ENCODE measurements around the gene PSMA6.
"Not testable (repeated sequence)": the region's sequence is repeated elsewhere in the genome, so short reads cannot be mapped to it uniquely, and the experiment has no call there.

PSMA6 gene

DNA sequence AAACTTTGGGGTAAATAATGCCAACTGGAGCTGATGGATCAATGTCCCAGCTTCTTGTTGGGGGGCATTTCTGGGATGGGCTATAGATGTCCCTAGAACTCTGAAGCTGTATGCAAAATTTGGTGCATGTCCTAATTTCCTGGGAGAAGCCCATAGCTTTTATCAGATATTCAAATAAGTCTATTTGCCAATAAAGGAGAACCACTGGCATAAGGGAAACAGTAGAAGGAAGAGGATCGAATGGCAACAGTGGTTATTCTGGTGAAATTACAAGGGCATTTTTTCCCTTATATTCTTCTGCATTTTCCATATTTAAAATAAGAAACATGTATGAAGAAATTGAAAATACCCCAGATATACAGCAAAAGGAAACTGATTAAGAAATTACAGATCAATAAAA is 34.2 kb downstream of the PSMA6 start:
- DNase-seq: peak in 2 of 3 donors; percentile 50 to 52

DNA sequence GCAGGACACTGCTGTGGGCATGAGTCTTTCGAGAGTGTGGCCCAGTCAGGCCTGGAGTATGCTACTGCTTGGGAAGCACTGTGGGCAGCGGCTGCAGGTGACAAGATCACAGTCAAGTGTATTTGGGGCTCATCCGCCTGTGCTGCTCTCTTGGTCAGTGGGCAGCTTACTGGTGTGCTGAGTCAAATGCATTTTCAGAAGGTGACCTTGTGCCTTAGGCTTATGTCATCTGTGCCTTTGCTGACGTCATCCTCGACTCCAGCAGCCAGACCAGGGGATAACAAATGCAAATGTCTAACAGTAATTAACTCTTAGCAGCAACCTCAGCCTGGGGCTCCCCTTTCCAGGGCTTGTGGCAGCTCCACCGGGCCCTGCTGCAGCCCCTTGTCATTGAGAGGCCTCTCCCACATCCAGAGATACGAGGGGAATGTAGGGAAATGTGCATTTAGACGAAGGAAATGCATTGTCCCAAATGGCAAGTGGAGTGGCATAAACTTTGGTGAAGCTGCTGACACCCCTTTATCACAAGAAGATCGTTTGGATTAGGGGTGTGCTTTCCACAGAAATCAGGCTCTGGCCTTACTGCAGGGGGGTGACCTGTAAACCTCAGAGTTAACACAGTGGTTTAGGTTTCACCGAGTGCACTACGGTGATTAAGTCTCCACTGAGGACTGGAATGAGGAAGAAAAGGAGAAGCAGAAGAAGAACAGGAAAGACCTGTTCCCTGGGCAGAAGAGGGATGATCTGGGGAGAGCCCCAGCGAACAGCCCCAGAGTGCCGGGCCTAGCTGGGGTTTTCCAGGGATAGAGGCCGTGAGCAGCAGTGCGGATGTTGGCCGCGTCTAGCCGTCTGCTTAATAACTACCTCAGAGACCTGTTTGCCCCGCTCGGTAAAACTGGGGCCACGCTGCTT is 39.7 kb downstream of the PSMA6 start:
- peak; percentile 91 to 94 (median 92) for DNase-seq

DNA sequence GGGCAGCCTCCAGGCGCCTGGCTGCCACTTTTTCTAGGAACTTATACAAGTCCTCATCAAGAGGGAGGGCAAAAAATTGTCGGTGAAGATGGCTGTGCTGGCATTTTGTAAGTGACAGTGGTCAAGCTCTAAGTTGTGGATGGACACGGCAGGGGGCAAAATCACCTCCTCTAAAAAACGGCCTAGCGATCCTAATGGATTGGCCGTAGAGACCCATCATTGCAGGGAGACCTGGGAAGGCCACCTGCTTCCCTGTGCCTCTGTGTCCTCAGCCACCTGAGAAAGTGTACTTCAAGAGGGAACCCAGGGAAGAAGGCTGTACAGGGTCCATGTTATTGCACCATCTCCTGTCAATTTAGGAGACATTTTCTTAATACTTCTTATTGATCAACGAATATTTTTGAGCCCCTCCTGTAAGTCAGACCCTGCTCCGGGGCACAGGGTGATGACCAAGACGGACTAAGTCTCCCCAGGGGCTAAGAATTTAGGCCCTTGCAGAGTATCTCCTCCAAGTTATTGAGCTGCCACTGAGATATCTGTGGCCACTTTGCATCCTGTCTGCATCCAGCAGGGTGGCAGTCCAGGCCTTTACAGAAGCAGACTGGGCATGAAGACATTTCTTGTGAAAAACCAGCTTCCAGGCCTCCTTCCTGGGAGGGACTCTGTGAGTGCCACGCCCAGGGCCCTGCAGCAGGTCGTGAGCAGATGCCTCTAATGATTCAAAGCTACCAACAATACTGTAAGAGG is 40.5 kb downstream of the PSMA6 start:
- peak; percentile 55 to 78 (median 76) for DNase-seq

DNA sequence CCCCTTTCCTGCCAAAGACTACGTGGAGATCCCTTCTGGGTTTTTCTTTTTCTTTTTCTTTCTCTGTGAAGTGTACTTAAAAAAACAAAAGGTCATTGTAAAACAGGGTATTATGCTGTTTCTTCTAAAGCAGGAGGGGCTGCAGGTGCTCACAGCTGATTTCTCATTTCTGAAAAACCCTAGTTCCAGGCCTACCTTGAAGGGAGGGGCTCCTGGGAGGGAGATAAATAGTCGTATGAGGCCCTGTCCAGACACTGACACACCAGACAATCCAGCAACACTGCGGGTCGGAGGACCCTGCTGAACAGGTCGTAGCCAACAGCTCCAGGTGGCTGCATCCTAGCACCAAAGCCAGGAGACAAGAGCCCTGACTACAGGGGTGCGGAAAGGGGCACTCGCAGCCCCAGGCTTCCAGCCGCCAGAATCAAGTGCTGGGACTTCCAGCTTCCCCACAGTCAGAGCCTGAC is 41.1 kb downstream of the PSMA6 start:
- DNase-seq: no peak

DNA sequence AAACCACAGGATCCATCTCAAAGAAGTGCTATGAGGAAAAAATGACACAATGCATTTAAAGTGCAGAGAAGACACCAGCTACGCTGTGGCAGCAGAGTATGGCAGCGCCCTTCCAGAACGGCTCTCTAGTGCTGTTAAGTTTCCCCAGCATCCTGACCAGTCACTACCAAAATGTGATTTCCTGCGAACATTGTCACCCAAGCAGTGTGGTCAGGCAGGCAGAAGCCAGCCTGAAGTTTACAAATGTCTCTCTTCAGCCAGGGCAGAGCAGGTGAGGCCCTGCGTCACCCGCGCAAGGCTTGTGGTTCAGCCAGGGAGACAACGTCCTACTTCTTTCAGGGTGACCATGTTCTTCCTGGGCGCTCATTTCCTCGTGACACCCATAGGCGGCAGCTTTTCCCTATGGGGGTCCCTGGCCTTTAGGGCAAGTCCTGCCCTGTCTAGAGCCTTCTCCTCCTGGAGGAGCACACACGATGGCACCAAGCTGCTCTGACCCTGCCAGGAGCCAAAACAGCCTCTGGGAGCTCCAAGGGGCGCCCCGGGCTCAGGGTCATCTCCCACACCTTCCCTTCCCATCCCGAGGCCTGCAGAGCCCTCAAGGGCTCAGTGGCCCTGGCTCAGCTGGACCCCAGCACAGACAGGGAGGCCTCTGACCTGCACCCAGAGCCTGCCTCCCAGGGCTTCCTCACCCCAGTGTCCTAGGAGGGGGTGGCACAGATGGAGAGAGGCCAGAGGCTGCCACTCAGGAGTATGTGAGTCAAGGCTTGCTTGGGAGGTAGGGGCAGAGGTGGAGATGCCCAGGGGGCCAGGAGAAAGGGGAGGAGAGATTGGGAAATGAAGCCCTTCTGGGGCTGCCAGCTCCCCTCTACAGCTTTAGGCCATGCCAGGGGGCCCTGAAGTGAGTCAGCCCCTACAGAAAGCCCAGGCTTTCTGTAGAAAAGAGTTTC is 41.9 kb downstream of the PSMA6 start:
- DNase-seq: peak in 2 of 3 donors; percentile 47 to 60

DNA sequence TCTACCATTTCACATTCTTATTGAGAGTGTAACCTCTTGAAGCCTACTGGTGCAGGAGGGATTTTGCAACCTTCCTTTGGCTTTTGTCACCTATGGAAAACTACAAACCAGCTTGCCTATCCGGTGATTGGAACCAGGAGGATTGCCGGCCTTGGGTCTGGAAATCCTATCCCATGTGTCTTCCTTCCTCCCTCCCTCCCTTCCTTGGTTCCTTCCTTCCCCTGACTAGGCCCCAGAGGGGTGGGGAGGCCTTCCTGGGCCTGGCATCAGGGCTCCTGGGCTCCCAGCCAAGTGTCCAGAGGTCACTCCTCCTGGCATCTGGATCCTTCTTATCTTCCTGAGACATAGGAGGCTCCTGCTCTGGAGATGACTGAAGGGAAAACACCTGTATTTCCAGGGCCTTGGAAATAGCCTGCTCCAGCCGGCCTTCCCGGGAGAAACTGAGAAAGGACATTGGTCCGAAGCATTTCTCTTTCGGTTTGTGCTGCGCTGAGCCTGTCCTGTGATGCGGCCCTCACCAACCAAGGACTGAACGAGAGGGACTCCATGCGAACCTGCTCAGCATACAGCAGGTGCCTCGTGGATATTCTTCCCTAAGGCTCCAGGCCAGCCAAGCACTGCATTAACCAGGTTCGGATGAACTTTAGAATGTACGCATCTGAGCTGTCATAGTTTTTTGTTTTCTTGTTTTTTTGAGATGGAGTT is 43.4 kb downstream of the PSMA6 start:
- no peak for DNase-seq

DNA sequence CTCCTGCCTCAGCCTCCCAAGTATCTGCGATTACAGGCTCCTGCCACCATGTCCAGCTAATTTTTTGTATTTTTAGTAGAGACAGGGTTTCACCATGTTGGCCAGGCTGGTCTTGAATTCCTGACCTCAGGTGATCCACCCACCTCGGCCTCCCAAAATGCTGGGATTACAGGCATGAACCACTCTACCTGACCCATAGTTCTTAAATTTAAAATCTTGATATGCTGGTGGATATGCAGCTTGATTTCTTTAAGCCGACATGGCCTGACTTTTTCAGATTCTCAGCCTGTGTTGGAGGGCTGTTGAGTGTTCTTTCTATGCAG is 44.0 kb downstream of the PSMA6 start:
- not testable (repeated sequence) for DNase-seq

DNA sequence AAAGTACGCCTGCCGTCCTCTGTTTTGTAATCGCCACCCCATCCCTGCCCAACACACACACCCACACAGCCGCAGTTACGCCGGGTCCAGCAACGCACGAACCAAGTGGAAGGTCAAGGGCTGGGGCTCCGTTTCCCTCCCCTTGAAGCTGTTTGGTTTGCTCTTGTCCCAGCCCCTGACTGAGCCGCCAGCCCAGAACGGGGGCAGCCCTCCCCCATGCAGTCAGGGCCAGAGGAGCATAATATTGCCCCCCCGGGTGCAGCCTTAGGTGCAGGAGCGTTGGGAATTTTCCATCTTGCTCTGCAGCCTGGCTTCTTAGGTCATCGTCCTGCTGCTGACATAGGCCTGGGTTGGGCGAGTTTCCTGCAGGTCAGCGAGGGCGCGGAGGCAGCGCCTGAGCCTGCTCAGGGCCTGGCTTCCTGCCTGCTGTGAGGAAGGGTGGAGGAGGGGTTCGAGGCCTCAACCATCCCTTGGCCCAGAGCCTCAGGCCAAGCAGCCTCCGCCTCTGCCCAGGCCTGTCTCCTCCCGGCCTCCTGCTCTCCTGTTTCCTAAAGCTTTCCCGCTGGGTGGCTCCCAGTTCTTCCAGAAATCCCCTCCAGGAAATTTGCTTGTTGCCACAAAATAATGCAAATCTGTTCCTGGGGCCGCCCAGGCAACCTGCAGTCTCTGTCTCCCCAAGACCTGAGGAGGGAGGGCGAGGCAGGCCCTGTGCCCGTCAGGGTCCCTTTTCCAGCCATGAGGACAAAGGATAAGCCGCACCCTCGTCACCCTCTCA is 44.5 kb downstream of the PSMA6 start:
- peak; percentile 89 to 97 (median 92) for DNase-seq

DNA sequence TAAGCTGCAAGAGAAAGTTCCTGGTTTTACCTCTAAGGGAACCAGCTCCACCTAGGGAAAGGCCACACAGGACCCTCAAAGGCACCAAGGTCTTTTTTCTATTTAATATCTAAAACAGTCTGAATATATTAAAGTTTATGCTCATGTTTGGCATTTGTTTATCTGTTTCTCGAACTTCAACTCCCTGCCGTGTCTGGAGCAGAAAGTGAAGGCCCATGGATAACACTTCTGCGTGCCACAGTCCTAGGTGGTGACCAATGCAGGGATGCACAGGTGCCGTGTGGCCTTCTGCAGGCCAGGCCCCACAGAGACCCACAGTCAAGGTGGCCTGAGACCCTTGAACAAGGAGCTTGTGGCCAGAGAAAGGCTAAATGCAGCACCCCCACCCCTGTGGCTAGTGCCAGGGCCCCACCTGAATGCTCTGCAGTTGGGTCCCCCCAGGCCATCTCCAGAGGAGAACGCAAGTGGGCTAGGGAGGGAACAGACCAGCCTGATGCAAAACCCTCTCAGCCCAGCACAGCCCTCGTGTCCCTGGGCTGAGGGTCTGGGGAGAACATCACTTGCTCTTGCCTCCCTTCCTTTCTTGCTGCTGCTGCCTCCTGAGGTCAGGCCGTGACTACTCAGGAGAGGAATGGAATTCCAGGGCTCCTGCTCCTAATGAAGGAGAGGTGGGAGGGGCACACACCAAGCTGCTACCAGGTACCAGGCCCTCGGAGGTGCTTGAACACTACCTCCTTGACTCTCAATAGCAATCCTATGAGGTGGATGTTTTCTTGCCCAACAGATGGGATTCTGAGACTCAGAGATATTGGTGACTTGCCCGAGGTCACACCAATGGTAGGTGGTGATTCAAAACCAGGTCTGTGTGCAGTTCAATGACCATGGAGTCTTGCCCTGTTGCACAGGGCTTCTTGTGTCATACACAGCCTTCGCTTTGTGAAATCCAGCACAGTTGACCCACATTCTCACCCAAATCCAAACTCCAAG is 45.4 kb downstream of the PSMA6 start:
- DNase-seq: no peak

DNA sequence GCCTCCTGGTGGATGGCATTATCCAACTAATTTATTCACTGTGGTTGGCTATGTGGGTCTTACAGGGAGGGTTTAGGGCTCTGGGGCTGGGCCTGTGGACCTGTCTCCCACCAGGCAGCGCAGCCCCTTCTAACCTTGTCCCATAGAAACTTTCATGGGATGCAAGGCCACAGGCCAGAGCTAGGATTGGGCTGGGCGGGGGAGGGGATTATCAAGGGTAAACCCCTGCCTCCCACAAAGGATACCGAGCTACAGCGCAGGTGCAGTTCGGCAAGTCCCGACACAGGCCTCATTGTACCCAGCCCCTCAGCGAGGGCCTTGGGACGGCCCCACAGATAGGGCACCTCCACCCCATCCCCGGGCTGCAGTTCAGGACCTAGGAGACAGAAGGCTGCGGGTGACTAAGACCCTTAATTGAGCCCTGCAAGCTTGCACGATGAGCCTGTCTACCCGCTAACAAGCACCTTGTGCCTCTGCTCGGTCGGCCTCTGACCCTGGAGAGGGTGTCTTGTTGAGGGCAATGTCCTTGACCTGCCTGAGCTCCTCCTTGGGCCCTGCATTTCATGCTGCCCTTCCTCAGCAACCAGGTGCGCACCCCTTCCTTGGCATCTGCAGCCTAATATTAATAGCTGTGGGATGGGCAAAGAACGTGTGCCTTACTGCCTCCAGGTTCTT is 46.7 kb downstream of the PSMA6 start:
- no peak for DNase-seq

DNA sequence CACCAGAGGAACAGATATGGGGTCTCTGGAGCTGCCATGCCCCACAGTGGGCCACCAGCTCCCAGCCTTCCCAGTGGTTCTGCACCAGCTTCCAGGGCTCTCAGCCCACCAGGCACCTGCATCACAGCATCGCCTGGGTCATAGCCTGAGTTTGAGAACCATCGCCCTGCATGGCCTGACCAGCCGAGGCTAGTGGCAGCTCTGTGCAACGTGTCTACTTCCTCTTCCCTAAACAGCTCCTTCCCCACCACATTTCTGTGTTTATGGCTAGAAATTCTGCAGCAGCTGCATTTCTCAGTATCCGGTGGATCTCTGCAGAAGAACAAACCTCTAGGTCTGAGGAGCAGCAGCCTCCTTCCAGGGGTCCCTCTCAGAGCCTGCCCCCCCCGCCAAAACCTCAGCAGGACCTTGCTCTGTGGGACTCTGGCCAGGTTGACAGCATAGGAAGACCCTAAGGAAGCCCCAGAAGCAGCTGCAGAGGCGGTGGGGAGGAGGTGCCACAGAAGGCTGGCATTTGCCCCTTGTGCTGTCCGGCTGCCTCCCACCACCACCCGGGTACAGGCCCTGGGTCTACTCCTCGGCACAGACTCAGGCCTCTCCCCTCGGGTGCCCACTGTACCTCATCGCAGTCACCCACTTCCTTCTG is 47.7 kb downstream of the PSMA6 start:
- peak; percentile 81 to 85 (median 84) for DNase-seq

DNA sequence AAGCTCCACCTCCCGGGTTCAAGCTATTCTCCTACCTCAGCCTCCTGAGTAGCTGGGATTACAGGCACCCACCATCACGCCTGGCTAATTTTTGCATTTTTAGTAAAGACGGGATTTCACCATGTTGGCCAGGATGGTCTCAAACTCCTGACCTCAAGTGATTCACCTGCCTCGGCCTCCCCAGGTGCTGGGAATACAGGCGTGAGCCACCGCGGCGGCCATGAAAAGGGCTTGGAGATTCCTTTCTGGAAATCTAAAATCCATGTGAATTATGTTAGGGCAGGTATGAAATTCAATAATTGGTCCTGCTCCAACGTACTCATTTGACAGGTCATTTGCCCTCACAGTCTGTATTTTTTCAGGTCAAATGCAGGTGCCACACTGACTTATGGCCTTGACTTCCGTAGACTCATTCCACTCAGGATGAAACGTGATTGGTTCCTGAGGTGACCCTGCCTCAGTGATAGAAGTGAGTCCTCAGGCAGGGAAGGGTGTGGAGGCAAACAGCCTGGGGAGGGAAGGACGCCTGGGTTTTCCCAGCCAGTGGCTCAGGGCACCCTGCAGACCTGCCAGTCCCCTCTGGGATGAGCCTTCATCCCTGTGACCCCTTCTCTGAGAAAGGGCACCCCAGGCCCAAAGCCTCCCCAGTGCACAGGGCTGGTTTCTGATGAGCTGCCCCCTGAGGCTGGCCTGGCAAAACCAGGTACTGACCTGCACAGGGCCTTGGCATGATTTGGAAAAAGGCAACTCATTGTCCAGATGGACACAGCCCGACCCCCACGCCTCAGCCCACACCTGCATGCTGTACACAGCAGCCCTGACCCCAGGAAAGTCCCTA is 48.7 kb downstream of the PSMA6 start:
- peak in 2 of 3 donors; percentile 34 to 56 for DNase-seq

DNA sequence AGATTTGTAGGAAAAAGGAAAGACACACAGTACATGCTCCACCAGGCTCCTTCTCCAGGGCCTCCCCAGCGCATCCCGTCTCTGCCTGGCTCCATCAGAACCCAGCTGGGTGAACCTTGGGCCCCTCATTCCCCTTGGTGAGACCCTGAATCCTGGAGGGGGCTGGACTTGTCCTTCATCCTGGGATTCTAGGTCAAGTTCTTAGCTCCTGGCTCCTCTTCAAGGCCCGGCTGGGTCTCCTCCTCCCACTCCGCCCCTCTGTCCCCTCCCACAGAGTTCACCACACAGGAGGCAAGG is 49.2 kb downstream of the PSMA6 start:
- no peak for DNase-seq

DNA sequence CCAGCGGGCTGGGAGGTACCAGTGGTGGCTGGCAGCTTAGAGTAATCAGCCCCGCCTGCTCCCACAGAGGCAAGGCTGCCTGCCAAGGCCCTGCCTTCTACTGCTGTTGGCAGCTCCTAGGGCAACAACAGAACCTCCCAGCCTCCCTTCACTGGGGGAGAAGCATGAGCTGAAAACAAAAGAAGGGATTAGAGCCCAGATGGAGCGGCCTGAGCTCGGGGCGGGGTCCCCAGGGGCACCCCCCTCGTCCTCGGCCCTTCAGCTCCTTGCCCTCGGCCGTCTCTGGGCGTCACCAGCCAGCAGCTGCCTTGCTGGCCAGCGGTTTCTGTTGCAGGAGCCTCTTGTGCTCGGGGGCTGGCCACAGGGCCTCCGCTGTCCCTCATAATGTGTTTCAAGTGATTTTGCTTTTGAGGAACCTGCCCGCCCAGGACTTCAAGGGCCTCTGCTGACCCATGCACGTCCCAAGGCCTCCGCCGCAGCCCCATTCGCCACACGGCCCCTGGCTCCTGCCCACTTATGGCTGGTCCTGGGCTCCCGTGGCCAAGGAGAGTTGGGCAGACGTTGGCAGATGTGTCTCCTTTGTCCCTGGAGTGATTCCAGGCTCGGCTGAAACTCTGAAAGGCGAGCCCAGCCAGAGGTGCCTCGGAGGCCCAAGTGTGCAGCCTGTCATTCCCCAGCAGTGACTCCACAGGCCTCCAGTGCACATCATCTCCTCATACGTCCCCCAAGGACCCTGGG is 49.7 kb downstream of the PSMA6 start:
- peak; percentile 84 to 88 (median 87) for DNase-seq

DNA sequence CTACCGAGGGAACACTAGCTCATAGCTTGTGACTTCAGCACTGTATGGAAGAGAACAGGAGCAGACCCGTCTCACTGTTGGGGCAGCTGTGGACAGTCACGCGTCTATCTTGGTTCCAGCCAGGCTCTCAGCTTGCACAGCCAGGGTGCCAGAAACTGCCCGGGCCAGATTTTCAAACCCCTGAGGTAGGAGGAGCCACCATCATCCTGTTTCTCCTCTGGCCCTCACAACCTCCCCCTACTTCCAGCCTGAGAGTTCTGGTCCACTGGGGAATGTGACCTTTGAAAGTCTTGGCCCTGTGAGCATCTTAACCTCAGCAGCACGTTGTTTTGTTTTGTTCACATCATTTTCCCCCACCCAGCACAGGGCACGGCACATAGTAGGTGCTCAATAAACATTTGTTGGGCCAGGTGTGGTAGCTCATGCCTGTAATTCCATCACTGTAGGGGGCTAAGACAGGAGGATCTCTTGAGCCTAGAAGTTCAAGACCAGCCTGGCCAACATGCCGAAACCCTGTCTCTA is 50.4 kb downstream of the PSMA6 start:
- no peak for DNase-seq

DNA sequence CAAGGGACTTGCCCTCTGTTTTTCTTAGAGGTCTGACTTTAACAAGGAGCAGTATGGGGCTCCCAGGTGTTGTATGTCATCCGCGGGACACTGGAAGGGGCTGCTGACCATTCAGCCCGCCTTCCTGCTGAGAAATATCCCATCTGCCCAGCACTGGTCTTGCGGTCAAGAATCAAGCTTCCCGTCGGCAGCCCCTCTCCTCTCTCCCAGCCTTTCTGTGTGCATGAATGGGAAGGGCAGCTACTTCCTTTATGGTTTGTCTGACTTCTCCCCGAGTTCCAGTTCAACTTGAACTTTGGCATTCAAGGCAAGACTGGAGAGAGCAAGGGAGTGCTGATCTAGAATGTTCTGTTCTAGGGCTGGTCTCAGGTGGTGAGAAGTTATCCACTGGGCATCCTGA is 51.5 kb downstream of the PSMA6 start:
- no peak for DNase-seq
